Skeletal muscle cell (primary cell): ENCODE measurements around the gene UBR1.

Source experiments
- DNase-seq: peaks from one replicate; pipeline ENCODE4 v3.0.0-alpha.2; 2010; ENCODE audit warnings: low read depth
- H3K4me3 ChIP-seq: 2 replicates; pipeline ENCODE4 v1.5.1; 2011; ENCODE audit warnings: low read depth, mild to moderate bottlenecking, control low read depth, low read length, moderate library complexity

The UBR1 gene

DNA sequence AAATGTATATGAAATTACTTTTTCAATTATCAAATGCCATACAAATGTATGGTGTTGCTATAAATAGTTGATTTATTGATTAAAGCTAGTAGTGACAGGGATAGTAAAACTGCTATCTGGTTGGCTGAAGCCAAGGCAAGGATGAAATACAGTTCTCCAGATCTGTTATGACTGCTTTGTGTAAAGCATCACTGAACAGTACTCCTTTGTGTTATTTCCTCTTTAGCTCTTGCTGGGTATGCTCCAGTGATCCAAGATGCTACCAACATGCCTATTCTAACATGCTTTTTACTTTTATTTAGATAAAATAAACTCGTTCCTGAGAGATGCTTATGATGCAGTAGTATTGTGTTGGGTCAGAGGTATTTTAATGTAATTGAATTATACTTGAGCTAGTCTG is 12.4 kb upstream of the UBR1 start:
- no peak overlapping the region for H3K4me3 ChIP-seq
- DNase-seq: no peak

DNA sequence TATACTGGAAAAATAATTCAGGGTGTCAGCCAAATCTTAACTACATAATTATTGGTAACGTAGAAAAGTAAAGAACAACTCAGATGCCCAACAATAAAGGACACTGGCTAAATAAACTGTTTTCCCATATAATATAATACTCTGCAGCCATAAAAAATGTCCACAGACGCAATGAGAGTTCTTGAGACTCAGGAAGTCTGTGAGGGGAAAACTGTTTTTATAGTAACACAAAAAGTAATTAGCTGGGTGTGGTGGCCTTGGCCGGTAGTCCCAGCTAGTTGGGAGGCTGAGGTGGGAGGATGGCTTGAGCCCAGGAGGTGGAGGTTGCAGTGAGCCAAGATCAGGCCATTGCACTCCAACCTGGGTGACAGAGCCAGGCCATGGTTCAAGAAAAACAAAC is 5.5 kb upstream of the UBR1 start:
- H3K4me3 ChIP-seq: no peak overlapping the region
- no peak for DNase-seq

DNA sequence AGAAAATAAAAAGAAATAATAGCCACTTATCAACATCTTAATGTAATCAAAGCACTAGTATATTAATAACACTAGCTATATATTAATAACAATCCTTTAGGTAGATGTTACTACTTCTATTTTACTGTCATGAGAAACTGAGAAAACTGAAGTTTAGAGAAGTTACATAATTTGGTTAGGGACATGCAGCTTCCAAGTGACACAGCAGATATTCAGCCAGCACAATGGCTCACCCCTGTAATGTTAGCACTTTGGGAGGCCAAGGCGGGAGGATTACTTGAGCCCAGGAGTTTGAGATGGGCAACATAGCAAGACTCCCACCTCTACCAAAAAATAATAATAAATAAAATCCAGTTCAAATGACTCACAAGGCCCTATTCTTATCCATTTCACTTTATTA is 1.9 kb upstream of the UBR1 start:
- no peak for DNase-seq

GRCh38 chr15:43106486-43106829 is 620 bp upstream of the UBR1 start:
- peak overlapping the region; percentile 83 for H3K4me3 ChIP-seq
- DNase-seq: no peak

More for the DNA sequence above, 1.9 kb upstream of the UBR1 start:
- H3K4me3 ChIP-seq: no peak overlapping the region

- peak overlapping the region; percentile 83 for H3K4me3 ChIP-seq
- no peak for DNase-seq
Measured at GRCh38 chr15:43105077-43105736, 631 bp downstream of the UBR1 start.

- no peak for DNase-seq
- peak overlapping the region; percentile 83 for H3K4me3 ChIP-seq
Measured at GRCh38 chr15:43104426-43104825, 1.4 kb downstream of the UBR1 start.

- DNase-seq: no peak
- H3K4me3 ChIP-seq: no peak overlapping the region
Measured at GRCh38 chr15:43103907-43104306, 1.9 kb downstream of the UBR1 start.

GRCh38 chr15:43102187-43102586 is 3.7 kb downstream of the UBR1 start:
- H3K4me3 ChIP-seq: no peak overlapping the region
- no peak for DNase-seq

DNA sequence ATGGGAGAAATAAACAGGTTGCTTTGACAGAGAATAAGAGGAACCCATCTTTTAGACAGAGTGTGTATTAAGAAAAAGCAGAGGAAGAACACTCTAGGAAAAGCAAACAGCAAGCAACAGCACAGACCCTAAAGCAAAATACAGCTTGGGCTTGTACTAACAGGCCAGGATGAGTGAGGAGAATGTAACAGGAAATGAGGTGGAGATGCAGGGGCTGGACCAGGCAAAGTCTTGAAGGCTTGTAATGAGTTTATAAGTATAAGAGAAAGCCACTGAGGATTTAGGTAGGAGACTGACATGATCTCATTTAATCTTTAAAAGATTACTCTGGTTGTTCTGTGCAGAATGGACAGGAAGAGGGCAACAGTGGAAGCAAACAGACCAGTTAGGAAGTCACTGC is 4.9 kb downstream of the UBR1 start:
- no peak for DNase-seq
- H3K4me3 ChIP-seq: no peak overlapping the region

GRCh38 chr15:43099105-43099845 is 6.6 kb downstream of the UBR1 start:
- no peak for DNase-seq
- H3K4me3 ChIP-seq: no peak overlapping the region

- H3K4me3 ChIP-seq: no peak overlapping the region
- DNase-seq: no peak
Measured at GRCh38 chr15:43096411-43096810, 9.4 kb downstream of the UBR1 start.

- no peak overlapping the region for H3K4me3 ChIP-seq
- no peak for DNase-seq
Measured at GRCh38 chr15:43095708-43096347, 10.0 kb downstream of the UBR1 start.

DNA sequence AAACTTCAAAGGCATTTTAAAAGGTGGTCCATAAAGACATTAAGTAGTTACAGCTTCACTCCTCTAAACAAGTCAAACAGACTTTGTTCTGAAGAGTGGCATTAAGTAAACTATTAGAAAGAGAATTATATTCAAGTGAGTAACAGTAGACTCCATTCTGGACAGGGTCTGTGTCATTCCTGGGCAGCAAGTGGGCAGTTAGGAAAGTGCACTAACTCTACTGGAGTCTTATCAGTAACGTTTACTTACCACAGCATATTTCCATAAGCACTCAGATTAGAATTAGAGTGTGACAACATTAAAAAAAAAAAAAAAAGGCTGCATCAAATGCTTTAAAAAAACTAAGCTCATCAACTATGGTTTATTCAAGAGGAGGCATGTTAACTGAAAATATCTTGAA is 10.6 kb downstream of the UBR1 start:
- no peak for DNase-seq
- no peak overlapping the region for H3K4me3 ChIP-seq

GRCh38 chr15:43094416-43095030 is 11.3 kb downstream of the UBR1 start:
- H3K4me3 ChIP-seq: no peak overlapping the region
- DNase-seq: no peak

GRCh38 chr15:43093026-43093425 is 12.8 kb downstream of the UBR1 start:
- DNase-seq: no peak
- no peak overlapping the region for H3K4me3 ChIP-seq

- no peak for DNase-seq
- no peak overlapping the region for H3K4me3 ChIP-seq
Measured at GRCh38 chr15:43091859-43092258, 14.0 kb downstream of the UBR1 start.

DNA sequence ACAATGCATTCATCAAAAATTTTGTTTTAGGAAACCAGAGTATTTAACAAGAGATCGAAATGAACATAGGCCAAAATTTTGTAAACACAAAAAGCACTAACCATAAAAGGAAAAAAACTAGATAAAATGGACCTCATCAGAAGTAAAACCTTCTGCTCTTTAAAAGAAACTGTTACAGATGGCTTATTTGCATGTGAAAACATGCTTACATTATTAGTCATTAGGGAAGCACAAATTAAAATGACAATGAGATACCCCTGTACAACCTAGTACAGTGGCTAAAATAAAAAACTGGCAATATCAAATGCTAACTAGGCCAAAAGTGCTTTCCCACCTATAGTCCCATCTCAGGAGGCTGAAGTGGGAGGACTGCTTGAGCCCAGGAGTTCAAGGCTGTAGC is 19.3 kb downstream of the UBR1 start:
- no peak for DNase-seq
- H3K4me3 ChIP-seq: no peak overlapping the region

GRCh38 chr15:43085921-43086320 is 19.9 kb downstream of the UBR1 start:
- no peak for DNase-seq
- no peak overlapping the region for H3K4me3 ChIP-seq

DNA sequence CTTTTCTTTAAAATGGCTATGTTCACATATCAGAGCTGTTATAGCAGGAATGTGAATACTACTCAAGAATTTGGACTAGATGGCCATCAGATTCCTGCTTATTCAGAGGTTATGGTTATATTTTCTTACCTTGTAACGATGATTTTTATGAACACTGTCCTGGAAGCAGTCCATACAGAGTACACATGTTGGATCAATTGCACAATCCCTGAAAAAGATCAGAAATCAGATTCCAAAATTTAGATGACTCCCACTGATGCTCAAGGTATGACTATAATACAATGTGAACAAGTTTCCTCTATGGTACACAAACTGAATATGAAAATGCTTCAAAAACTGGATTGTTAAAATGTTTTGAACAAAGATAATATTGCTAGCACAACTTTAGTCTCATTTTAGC is 23.3 kb downstream of the UBR1 start:
- H3K4me3 ChIP-seq: no peak overlapping the region
- no peak for DNase-seq

GRCh38 chr15:43081283-43081682 is 24.6 kb downstream of the UBR1 start:
- no peak overlapping the region for H3K4me3 ChIP-seq
- no peak for DNase-seq
